AG20443 (cell line): Measurements from ENCODE around the gene ZFHX3.

Experiments used
- DNase-seq: peaks from one replicate; pipeline ENCODE4 v3.0.0; 2012; ENCODE audit warnings: low spot score, mixed read lengths

The ZFHX3 gene

DNA sequence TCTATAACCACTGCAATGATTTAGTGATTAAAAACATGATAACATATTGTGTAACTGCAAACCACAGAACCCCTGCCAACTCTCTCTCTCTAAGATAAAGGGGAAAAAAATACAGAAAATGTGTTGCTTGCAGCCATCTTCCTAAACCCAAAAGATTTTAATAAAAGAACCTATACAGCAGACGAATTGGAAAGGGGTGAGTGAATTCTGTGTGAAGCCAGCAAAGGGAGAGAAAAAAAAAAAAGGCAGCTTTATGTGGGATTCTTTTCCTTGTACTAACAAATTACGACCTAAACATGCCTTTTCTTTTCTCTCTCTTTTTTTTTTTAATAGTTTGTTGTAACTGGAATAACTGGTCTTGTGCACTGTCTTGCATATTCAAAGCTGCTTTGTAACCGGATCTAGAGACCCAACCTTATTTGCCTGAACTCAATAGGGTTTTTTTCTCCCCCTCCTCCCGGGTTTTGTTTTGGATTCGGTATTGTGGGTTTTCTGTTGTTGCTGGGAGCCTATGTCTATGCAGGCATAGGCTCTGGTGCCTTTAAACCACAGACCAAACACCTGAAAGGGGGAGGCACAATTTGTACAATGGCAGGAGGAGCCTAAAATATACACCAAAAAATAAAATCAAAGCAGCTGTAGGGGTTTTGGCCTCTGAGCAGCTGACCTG, 7.0 kb upstream of the ZFHX3 start:
- DNase-seq = no peak

DNA sequence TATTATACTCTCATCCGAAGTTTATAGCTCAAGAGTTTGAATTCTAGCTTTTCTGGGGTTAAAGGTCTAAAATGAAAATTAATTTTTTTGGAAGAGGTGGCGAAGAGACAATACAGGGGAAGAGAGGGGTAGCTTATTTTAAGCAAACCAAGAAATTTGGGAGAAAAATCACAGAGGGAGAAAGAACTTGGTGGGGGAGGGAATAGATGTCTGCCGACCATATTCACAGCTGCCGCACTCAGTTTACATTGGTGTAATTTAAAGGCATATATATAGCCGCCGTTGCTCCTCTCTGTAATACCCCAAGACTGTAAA, 6.5 kb upstream of the ZFHX3 start:
- DNase-seq = no peak

DNA sequence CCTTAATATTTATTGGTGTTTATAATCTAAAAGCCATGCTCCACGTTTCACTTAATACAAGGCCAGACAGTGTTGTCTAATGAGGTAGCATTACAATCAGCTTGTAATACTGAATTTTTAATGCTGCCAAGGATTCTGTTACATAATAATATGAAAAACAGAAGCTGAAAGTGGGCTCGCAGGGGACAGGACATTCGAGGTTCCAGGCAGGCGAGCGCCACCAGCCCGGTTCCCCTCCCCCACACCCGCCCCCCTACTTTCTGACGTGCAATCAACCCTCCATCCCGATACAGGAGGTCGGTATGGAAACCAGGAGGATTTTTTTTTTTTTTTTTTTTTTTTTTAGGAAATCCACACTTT, 6.2 kb upstream of the ZFHX3 start:
- no peak for DNase-seq

DNA sequence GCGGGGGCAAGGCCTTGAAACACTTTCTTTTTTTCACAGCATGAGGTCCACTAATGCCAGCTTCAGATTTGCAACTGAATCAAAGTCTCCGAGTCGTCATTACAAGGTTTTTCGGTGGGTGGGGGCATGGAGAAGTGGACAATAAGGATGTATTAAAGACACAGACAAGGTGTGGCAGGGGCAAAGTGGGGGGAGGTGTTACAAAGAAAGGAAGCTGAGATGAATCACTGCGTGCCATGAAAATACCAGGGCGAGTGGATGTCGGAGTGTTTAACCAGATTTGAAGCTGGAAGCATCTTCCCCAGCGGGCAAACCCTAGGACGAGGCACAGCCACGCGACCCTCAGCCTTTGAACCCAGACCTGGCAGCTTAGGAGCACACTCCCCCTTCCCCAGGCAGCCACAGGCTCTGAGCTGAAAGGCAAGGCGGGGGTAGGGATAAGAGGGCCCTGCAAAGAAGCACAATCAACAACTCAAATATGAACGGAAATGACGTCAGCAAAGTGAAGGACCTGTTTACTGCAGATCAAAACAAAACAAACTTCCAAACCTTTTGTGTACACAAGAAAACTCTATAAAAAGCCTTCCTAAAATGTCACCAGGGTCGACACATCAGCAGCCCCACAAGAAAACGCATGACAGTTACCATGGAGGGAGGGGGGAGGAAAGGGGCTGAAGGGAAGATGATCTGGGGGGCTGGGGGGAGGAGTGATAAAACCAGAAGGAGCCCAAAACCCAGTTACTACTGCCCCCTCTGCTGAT, 5.6 kb upstream of the ZFHX3 start:
- no peak for DNase-seq

DNA sequence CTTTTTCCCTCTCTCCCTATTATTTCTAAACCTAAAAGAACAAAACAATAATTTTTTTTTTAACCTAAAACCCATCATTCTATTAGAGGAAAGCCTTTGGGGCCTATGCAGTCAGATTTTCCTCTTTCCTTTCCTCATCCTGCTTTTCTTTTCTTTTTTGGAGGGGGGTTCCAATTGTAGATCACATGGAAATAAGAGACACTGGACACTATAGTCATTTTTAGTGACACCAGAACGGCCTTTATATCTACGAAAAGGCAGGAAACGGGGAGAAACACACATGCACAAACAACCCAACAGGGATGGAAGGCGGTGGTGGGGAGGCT, 5.1 kb upstream of the ZFHX3 start:
- DNase-seq = no peak

DNA sequence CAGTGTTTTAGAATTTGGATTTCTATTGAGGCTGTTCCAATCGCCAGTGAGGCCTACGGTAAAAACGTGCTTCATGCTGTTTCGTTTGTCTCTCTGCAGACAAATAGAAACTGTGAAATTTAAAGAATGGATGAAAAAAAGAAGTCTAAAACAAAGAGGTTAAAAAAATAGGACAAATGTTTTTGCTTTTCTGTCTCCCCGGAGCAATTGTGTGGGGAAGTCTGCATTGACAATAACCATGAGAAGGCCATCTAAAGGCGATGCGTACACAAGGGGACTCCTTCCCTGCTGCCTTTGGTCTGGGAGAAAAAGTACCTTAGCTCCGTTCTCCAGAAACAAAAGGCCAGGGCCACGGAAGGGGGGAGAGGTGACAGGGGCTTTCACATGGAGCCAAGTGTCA, 4.6 kb upstream of the ZFHX3 start:
- no peak for DNase-seq

DNA sequence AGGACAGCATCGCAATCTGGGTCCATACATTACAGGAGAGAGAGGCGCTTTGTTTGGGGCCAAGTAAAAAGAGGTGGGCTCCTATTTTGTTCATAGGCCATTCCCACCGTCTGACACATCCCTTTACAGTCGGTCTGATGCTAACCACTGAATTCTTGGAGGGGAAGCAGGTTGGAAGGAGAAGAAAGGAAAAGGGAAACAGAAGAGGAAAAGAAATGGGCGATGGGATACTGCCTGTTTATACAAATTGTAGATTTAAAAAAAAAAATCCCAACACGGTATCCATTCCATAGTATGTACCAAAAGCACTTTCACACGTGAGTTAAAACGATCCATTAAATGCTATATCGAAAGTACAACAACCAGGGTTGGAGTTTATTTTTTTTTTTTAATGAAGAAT, 4.0 kb upstream of the ZFHX3 start:
- no peak for DNase-seq

DNA sequence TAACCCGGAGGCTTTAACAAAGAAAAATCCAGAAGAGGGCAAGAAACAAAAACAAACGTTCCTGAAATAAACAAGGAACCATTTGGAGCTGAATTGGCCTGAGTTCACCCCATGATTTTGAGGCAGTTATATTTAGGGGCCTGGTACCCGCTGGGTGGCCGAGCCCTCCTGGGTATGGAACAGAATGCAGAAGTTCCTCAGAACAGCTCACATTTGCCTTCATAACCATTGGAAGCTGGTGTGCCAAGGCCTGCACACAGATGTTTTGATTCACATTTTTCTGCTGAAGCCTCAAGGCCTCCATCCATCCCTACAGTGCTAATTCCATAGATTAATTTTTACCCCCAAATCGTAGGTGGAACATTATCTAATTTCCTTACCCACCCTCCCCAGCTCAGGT, 3.3 kb upstream of the ZFHX3 start:
- DNase-seq = no peak

DNA sequence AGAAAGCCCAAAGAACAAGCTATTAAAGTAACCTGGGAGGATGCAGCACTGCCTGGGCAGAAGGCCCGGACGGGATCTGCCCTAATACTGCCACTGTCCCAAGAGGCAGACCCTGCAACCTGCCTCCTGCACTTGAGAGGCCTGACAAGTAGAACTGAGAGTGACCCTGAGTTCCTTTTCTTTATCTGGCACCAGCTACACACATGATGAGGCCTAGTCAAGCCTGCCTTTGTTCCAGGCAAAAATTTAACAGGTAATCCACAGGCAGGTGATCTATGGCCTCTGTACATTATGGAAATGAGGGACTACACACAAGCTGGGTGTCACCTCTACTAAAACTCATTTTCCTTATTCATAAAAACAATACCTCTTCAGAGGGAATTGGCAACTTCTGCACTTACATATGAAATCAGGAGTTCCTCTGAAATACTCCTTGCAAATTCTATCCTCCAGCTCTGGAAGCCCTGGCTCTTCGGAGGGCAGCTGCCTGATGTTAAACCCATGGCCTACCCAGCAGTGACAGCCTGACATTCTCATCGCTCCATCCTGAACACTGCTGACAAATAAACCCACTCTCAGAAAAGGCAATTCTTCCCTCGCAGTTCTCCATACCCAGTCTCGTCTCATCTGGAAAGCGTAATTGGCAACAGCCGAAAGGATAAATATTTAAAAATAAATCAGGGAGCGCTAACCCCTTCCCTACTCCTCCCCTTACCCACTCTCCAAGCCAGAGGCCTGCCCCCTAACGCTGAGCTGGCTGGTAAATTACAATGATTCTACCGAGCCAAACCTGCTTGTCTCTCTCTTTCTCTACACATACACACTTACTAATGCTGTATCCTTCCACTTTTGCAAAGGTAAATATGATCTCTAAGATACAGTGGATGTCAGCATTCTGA, 2.5 kb upstream of the ZFHX3 start:
- no peak for DNase-seq

DNA sequence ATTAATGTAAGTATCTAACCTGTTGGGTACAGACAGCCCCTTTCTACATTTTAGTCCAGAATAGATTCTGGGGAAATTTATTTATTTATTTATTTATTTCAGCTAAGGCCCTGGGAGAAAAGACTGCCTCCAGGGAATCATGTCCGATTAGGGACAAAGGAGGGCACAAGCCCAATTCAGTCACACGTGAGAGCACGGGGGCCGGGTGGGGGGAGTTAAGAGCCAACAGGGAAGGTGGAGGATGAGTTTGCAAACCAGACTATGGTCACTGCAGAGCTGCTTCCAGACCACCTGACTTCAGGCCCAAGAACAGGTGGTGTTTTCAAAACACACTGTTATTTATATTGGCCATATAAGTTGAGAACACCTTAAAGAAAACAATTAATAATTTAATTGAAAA, 1.6 kb upstream of the ZFHX3 start:
- no peak for DNase-seq

DNA sequence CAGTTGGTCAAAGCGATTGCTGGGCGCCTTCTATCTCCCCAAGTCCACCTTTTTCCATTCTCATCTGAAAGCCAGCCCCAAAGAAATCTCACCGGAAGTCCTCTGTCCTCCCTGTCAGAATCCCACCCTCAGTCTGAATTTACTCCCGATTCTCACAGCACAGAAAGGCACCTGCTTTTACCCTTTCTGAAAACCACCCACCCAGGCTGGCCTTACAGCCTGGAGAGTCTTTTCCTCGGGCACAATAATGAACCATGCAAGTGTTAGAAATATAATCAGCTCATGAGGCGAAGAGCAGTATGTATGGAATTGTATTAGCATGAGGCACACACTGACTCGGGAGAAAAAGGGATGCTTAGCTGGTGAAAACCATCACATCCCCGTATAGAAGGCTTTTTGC, 1.2 kb upstream of the ZFHX3 start:
- no peak for DNase-seq

DNA sequence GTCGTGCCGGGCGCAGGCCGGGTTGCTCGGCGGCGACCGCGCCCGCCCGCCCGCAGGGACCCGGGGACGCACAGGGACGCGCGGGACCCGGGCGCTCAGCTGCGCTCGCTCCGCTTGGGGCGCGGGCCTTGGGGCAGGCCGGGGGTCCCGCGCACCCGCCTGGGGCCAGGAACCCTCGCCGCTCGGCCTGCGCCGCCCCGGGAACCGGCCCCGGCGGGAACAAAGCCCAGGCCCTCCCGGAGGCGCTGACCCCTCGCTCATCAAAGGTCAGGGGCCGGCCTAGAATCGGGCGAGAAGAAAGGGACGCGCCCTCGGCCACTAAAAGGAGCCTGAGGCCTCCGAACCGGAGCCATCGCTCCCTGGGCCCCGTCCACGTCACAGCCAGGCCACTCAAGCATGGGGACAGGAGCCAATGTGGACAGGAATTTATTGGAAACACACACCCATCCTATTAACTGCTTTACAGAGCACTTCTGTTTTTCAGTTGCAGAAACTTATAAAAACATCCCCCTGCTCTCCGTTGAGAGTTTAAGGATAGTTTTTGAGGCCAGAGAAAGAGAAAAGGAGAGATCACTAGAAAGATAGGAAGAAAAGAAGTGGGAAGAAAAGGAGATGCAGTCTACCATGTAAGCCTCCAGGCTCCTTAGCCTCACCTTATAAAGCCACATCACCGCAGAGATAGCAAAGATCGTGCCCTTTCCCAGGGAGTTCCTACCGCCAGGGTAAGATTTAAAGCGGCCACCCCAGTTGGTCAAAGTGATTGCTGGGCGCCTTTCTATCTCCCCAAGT, 558 bp upstream of the ZFHX3 start:
- peak; percentile 64 for DNase-seq

DNA sequence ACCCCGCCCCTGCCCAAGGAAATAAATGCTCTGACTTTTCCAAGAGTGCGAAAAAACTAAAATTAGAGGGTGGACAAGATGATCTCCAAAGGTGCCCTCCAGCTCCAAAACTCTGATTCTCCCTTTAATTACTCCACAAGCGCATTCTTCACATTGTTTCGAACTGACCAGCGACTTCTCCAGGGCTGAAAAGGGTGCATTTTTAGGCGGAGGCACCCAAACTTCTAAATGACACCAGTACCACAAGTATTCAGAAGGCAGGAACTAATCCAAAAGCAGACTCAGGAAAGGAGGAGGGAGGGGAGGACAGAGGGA, 750 bp downstream of the ZFHX3 start:
- DNase-seq = peak; percentile 79

DNA sequence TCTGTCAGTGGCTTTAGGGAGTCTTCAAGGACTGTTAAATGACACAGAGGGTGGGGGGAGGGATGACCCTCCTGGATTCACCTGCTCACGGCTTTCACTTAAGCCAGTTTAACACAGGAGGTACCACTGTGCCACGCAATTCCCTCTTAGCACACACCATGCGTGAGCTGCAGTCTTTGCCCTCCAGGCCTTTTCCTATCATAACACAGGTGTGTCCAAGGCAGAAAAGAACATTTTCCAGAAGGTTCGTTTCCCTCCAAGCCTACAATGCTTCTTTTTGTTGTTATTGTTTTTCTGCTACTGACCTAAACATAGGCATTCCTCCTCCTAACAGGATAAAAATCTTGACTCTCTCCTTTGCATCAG, 1.1 kb downstream of the ZFHX3 start:
- DNase-seq = no peak

DNA sequence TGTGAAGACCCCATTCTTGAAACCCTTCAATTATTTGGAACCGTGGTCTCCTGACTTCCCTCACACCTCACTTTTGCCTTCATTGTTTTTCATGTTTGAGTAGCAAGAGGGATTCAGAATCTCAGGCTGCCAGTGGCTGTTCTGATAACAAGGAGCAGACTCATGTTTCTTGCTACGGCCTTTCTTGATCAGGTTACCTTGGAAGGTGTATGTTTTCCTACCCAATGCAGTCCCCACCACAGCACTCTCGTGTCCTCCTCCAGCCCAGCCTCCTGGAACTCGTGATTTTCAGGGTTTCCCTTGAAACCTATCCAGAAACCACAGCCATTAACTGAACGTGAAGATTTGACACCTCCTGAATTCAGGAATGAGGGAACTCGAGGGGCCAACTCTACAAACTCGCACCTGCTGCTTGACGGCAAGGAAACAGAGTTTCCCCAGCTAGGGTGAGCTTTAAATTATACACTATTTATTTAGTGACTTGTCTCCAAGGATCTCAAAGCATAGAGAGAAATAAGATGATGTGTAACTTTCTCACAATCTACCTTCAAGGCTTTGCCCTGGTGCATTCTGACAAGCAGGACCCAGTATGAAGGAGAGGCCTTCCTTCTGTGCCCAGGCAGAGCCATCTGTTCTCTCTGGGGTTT, 1.6 kb downstream of the ZFHX3 start:
- no peak for DNase-seq

DNA sequence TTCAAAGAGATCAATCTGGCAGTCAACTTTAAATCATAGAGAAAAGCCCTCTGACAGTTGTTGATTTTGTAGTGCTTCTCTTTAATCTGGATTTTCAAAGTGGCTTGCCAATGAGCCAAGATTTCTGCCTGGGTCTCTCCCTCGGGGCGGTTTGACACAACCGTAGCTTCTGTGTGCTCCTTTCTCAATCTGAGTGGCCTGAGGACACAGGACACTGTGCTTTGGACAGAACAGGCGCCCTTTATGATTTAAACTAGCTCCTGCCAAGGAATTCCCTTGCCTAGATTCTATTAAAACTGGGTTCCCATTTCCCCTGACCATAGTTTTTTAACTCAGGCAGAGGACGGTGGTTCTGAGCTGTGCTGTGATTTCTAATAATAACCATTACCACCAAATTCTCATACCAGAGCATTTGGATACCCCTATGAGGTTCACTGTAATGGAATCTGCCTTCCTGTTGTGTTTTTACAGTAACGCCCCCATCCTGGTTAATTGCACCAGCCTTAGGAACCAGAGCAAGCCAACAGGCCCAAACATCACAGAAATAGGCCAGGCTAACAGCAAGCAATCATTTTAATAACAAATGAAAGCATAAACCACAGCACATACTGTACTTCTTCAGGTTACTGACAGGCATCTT, 4.0 kb downstream of the ZFHX3 start:
- DNase-seq = peak; percentile 60

DNA sequence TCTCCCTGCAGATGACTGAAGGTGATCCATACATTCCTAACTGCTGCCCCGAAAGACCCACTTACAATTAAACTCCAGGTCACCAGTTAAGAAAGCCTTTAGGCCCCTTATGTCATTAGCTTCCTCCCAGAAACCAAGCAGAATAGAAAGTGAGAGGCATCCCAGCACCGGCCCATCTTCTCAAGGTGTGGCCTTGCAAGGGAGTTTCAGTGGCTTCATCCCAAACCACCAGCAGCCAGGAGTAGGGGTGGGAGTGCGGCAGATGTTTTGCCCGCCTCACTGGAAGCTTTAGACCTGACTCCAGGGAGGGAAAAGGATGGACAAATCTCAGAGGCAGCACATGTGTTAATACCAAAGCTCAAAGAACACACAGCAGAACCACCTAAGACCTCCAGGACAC, 5.1 kb downstream of the ZFHX3 start:
- no peak for DNase-seq

DNA sequence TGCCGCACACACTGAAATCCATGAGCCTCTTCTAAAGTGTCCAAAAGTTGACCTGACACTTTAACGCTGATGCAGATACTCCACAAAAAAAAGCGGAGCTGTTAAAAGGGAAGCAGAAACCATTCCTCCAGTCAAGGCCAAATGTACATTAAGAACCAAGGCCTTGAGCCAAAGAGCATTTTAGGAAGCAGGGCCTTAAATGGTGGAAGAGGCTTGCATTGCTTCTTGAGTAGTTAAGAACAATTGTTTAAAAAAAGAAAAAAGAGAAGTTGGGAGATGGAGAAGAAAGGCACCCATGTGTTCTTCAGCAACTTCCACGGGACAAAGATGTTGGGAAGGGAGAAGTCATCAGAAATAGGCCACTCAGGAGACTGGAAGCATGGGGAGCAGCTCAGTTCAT, 6.3 kb downstream of the ZFHX3 start:
- no peak for DNase-seq

DNA sequence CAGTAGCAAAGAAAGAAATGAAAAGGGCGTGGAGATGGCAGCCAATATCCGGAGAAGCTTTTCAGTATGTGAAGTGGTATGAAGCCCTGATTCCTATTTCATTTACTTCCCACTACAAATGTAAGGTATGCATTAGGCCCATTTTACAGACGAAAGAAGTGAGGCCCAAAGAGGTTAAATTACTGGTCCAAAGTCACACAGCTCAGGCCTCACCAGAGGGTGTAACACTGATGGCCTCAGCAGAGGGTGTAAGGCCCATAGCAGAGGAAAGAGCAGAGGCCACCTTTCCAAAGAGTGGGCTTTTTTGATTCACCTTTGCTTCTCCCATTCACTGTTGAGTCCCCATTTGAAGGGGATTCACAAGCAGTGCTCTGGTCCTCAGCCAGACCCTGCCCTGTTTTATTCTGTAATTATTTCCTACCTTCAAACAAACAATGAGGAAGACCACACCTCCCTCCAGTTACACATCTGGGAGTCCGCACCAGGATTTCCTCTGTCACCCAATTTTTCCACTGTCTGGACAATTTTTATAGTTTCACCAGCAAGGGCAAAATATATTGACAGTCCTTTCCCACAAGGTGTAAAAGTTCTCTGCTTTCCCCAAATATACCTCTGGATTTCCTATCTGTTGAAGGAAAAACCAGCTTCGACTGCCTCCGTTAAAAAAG, 7.1 kb downstream of the ZFHX3 start:
- no peak for DNase-seq

DNA sequence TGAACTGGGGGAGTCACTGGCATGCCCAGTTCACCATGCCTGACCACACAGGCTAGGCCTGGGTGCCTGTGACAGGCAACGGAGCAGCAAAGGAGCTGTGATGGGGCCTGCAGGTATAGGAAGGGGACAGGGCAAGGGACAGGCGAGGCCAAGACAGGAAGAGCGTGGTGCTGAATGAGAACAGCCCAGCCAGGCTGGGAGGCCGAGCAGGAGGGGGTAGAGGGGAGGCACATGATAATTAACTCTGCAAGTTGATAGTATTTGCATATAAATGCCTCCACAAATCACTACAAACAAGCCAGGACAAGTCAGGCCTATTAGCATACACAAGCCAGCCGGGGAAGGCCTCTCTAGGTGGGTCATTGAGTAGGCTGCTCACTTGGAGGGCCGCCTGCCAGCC, 7.8 kb downstream of the ZFHX3 start:
- DNase-seq = no peak

DNA sequence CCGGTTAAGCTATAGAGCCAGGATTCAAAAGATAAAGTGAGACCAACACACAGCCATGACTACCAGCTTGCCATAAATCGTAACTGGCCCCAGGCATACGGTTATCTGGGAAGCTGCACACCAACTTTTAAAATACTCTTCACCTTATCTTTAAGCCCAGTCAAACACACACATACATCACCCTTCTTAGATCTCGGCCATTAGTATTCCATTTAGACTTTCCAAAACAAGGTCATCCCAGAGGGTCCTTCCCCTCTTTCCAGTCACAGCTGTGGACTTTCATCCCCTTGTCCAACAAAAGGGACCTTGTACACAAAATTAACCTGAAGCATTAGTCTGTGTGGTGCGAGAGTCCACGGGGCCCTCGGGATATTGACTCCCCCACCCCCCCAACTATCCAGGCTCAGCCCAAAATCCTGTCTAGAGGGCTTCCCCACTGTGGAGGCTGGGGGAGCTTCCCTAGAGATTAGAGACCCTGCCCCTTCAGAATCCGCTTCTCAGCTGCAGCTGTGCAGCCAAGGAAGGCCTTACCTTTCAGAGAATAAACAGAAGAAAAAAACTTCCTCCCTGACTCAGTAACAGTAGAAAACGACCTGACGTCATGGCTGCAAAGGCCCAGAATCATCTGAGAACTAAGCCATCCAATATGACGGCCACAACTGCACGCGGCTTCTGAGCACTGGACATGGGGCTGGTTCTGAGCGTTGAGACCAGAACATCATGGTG, 9.9 kb downstream of the ZFHX3 start:
- no peak for DNase-seq
